SHP77 (cell line): ENCODE data around the gene FBXL13.
"Not testable (repeated sequence)": the region's sequence is repeated elsewhere in the genome, so short reads cannot be mapped to it uniquely, and the experiment has no call there.

Experiments used
- DNase-seq, 2 experiments: peaks; one replicate each; lab custom pipeline; 2025; lab: John Stamatoyannopoulos, UW

The FBXL13 gene

GRCh38 chr7:102982235-102982634 lies 92.4 kb downstream of the FBXL13 start:
- DNase-seq: no peak

- no peak for DNase-seq
These were observed 93.1 kb downstream of the FBXL13 start for GRCh38 chr7:102981451-102981850.

- DNase-seq: no peak
These were observed 94.9 kb downstream of the FBXL13 start for GRCh38 chr7:102979670-102980069.

- DNase-seq: no peak
These were observed 96.3 kb downstream of the FBXL13 start for GRCh38 chr7:102978284-102978683.

GRCh38 chr7:102977586-102977985 lies 97.0 kb downstream of the FBXL13 start:
- not testable (repeated sequence) for DNase-seq

GRCh38 chr7:102976493-102976892 lies 98.1 kb downstream of the FBXL13 start:
- no peak for DNase-seq

GRCh38 chr7:102975854-102976253 lies 98.7 kb downstream of the FBXL13 start:
- no peak for DNase-seq

- no peak for DNase-seq
These were observed 100.0 kb downstream of the FBXL13 start for GRCh38 chr7:102974366-102975236.

GRCh38 chr7:102973096-102973802 lies 101.3 kb downstream of the FBXL13 start:
- DNase-seq: no peak

- no peak for DNase-seq
These were observed 106.8 kb downstream of the FBXL13 start for GRCh38 chr7:102967798-102968197.

GRCh38 chr7:102966465-102966864 lies 108.1 kb downstream of the FBXL13 start:
- no peak for DNase-seq

GRCh38 chr7:102961993-102962392 lies 112.6 kb downstream of the FBXL13 start:
- DNase-seq: not testable (repeated sequence)

- not testable (repeated sequence) for DNase-seq
These were observed 116.6 kb downstream of the FBXL13 start for GRCh38 chr7:102958004-102958403.

- not testable (repeated sequence) for DNase-seq
These were observed 120.2 kb downstream of the FBXL13 start for GRCh38 chr7:102954359-102954758.

- no peak for DNase-seq
These were observed 121.2 kb downstream of the FBXL13 start for GRCh38 chr7:102953406-102953805.

- DNase-seq: no peak
These were observed 122.8 kb downstream of the FBXL13 start for GRCh38 chr7:102951839-102952238.

- no peak for DNase-seq
These were observed 130.4 kb downstream of the FBXL13 start for GRCh38 chr7:102944241-102944640.

GRCh38 chr7:102943423-102944169 lies 131.0 kb downstream of the FBXL13 start:
- DNase-seq: no peak

GRCh38 chr7:102942868-102943267 lies 131.7 kb downstream of the FBXL13 start:
- DNase-seq: no peak

- DNase-seq: no peak
These were observed 132.3 kb downstream of the FBXL13 start for GRCh38 chr7:102942181-102942866.

- DNase-seq: no peak
These were observed 135.9 kb downstream of the FBXL13 start for GRCh38 chr7:102938679-102939078.
